ENCODE data around the gene ZNF740.

- no peak for TF ChIP-seq CTCF (conservative IDR thresholded peaks at IDR 0.05)
- TF ChIP-seq EZH2 (IDR thresholded peaks at IDR 0.05; ENCODE audit: low read depth), result no peak
Measured at GRCh38 chr12:53194973-53195372, 14.5 kb downstream of the ZNF740 start.

Measured in PC-9 (cell line).